GM11168 (cell line): ENCODE data around the gene LHFPL3.

Experiments
- in situ Hi-C: fragments of 300-500 bp; cut with MboI; formaldehyde crosslinking; loops from one replicate; pipeline ENCODE4 v1.12.0; 2022; ENCODE audit warnings: low sequenced_read_pairs; ENCODE audit not compliant: unreplicated experiment

The LHFPL3 gene

GRCh38 chr7:104943502-104944343 is 615.3 kb downstream of the LHFPL3 start:
- in situ Hi-C loops, result no loop called here

GRCh38 chr7:104945599-104945956 is 617.2 kb downstream of the LHFPL3 start:
- in situ Hi-C loops, result no loop called here

DNA sequence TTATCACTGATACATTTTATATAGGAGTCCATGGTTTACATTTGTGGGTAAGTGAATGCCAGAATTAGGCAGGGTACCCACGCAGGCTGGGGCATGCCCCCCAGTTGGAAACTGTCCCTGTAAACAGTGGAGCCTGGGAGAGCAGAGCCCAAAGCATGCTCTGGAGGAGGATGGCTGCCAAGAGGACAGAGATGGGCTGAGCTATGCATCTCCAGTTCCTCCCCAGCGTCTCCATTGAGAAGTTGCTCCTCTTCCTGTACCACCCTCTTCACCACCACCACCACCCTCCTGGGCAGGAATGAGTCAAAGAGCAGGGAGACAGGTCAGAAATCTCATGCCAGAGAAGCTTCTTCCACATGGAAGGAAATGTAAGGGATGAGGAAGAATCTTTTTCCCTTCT is 617.9 kb downstream of the LHFPL3 start:
- in situ Hi-C loops, result no loop called here

DNA sequence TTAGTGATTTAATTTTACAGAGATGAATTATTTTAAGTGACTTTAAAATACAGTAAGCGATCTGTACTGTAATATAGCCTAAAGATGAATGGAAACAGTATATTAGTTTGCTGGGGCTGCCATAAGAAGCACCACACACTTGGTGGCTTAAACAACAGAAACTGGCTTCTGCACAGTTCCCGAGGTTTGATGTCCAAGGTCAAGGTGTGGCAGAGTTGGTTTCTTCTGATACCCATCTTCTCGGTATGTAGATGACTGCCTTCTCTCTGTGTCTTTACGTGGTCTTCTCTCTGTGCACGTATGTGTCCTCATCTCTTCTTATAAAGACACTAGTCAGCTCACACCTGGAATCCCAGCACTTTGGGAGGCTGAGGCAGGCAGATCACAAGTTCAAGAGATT is 621.6 kb downstream of the LHFPL3 start:
- in situ Hi-C loops, result no loop called here

DNA sequence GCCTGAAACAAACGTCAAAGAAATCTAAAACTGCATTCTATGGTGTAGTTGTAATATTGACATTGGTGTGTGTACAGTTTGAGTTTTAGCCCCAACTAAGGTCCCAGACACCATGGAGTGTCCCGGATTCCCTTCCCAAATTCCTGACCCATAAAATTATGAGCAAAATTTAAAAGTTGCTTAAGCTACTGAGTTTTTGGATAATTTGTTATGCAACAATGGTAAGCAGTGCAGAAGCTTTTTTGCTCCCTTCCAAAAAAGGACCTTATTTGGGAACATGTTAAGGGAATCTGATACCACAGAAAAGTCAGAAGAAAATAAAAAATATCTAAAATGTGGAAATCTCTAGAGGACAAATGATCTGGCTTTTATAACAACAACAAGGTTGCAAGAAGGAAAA is 622.4 kb downstream of the LHFPL3 start:
- in situ Hi-C loops, result no loop called here

DNA sequence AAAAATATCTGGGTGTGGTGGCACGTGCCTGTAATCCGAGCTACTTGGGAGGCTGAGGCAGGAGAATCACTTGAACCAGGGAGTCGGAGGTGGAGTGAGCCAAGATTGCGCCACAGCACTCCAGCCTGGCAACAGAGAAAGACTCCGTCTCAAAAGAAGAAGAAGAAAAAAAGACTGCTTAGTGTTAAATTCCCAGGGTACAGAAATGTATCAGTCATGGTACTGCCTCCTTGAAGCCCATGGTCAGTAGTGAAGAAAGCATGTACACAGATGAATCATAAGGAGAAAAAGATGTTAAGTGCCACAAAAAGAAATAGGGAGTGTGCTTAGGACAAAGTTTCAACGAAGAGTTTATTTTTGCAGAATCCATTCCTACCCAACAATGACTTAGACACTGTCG is 623.1 kb downstream of the LHFPL3 start:
- in situ Hi-C loops, result no loop called here

DNA sequence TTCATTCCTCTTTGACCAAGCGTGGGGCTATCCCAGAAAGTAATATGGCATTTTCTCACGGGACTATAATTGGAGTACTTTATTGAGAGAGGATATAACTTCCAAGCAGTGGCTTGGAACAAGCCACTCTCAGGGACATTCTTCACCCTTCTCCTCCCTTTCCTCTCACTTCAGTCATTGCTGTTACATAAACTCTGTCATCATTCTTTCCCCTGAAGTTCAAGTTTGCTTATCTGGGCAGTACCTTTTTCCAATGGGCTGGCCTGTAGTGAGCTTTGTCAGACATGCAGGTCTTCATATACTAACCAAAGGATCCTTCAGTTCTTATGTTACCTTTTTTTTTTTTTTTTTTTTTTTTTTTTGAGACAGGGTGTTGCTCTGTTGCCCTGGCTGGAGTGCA is 626.9 kb downstream of the LHFPL3 start:
- in situ Hi-C loops, result no loop called here
